A549 (cell line): ENCODE results near the gene PGLYRP2. TPM values are rescaled to one million over a fixed set of nuclear protein-coding genes. Genes with fewer than 3 reads are reported as not detected.

Source experiments
- ATAC-seq, 2 experiments: fragments of 200-7000 bp in 1 of 2; fragments of >200 bp in 1 of 2; cut with Nextera tagmentation in 1 of 2; cut with Tn5 transposase in 1 of 2; 3 replicates each; pipeline versions ENCODE4 v1.8.0 to v1.9.1; 2018 to 2020; ENCODE audit warnings: mild to moderate bottlenecking in 1 of 2, moderate library complexity in 1 of 2
- CTCF ChIA-PET: fragments of 300-600 bp; sonication (Branson Sonifier 250); formaldehyde crosslinking; extraction: SDS; loops from one replicate; lab custom pipeline; 2021; ENCODE audit warnings: antibody characterized with exemption, inconsistent platforms; lab: Yijun Ruan, JAX
- POLR2A ChIA-PET: fragments of 350-600 bp; formaldehyde crosslinking; extraction: SDS; loops from one replicate; lab custom pipeline; 2021; ENCODE audit warnings: antibody characterized with exemption, inconsistent platforms; lab: Yijun Ruan, JAX
- DNase-seq, 2 experiments: peaks; one replicate each; pipeline versions ENCODE4 v3.0.0 to v3.0.0-alpha.2; 2011 to 2016; ENCODE audit warnings: low read depth in 1 of 2, low spot score in 1 of 2
- FAIRE-seq: peaks from 2 replicates; lab custom pipeline; 2011; peaks lifted over from hg19 to GRCh38; lab: Jason Lieb, UNC
- H3K27ac ChIP-seq, 2 experiments: fragments of >200 bp; sonication (Bioruptor Twin); formaldehyde crosslinking; 3 replicates each; pipeline ENCODE4 v1.5.1; 2016 to 2017
- H3K4me1 ChIP-seq: fragments of >200 bp; sonication (Bioruptor Twin); formaldehyde crosslinking; 3 replicates; pipeline ENCODE4 v1.6.1; 2016
- H3K4me2 ChIP-seq: fragments of >200 bp; sonication (Bioruptor Twin); formaldehyde crosslinking; 3 replicates; pipeline ENCODE4 v1.6.1; 2016
- H3K4me3 ChIP-seq: fragments of >200 bp; sonication (Bioruptor Twin); formaldehyde crosslinking; 3 replicates; pipeline ENCODE4 v1.5.1; 2016
- H3K9me3 ChIP-seq: fragments of >200 bp; sonication (Bioruptor Twin); formaldehyde crosslinking; 3 replicates; pipeline ENCODE4 v1.6.1; 2016
- ATOH8 ChIP-seq: fragments of 250-450 bp; sonication (Bioruptor Pico); IDR thresholded peaks from 2 replicates; pipeline ENCODE4 v1.5.0; 2020; ENCODE audit warnings: low read depth, mild to moderate bottlenecking, moderate library complexity
- CBX2 ChIP-seq: fragments of 200-600 bp; sonication (generic); IDR thresholded peaks from 2 replicates; pipeline ENCODE4 v1.6.1; 2016; ENCODE audit warnings: low read depth, mild to moderate bottlenecking, borderline replicate concordance
- CBX8 ChIP-seq: fragments of 200-600 bp; sonication (generic); IDR thresholded peaks from 2 replicates; pipeline ENCODE4 v1.6.1; 2016
- E2F6 ChIP-seq: IDR thresholded peaks from 2 replicates; pipeline ENCODE4 v1.6.1; 2012; ENCODE audit warnings: low read depth, borderline replicate concordance
- EHF ChIP-seq: fragments of 250-450 bp; sonication (Bioruptor Pico); IDR thresholded peaks from 2 replicates; pipeline ENCODE4 v1.5.0; 2020; ENCODE audit warnings: mild to moderate bottlenecking
- EHMT2 ChIP-seq: fragments of 200-600 bp; sonication (generic); IDR thresholded peaks from 2 replicates; pipeline ENCODE4 v1.6.1; 2016; ENCODE audit warnings: antibody characterized with exemption, low read depth, mild to moderate bottlenecking, moderate library complexity
- ELK1 ChIP-seq: fragments of 150-350 bp; IDR thresholded peaks from 2 replicates; pipeline ENCODE4 v1.6.1; 2014; ENCODE audit warnings: low read depth, mild to moderate bottlenecking, low read length
- HDAC2 ChIP-seq: fragments of 200-600 bp; sonication (generic); IDR thresholded peaks from 2 replicates; pipeline ENCODE4 v1.6.1; 2016
- HOXB13 ChIP-seq: fragments of 250-450 bp; sonication (Bioruptor Pico); IDR thresholded peaks from 2 replicates; pipeline ENCODE4 v1.5.0; 2020; ENCODE audit warnings: low read depth, mild to moderate bottlenecking, moderate library complexity
- HOXB5 ChIP-seq: fragments of 250-450 bp; sonication (Bioruptor Pico); IDR thresholded peaks from 2 replicates; pipeline ENCODE4 v1.5.0; 2020; ENCODE audit warnings: mild to moderate bottlenecking, moderate library complexity
- JUN ChIP-seq, 2 experiments: fragments of >200 bp; sonication (Bioruptor Twin); formaldehyde crosslinking; IDR thresholded peaks; 2 replicates in 1 of 2; 3 replicates in 1 of 2; pipeline ENCODE4 v1.6.1; 2016 to 2017
- JUNB ChIP-seq: fragments of >200 bp; sonication (Bioruptor Twin); formaldehyde crosslinking; IDR thresholded peaks from 2 replicates; pipeline ENCODE4 v1.6.1; 2016
- KDM5A ChIP-seq: fragments of 200-600 bp; sonication (generic); IDR thresholded peaks from 2 replicates; pipeline ENCODE4 v1.6.1; 2016; ENCODE audit warnings: antibody characterized with exemption, mild to moderate bottlenecking
- MAZ ChIP-seq: fragments of 150-350 bp; IDR thresholded peaks from 2 replicates; pipeline ENCODE4 v1.6.1; 2014; ENCODE audit warnings: antibody characterized with exemption, low read depth, low read length, borderline replicate concordance
- PHF8 ChIP-seq: fragments of 200-600 bp; sonication (generic); IDR thresholded peaks from 2 replicates; pipeline ENCODE4 v1.6.1; 2016; ENCODE audit warnings: low read depth, mild to moderate bottlenecking, antibody characterized with exemption, moderate library complexity, borderline replicate concordance
- POLR2AphosphoS2 ChIP-seq: conservative IDR thresholded peaks from 2 replicates; pipeline ENCODE4 v1.6.1; 2012; ENCODE audit warnings: low read length, improper control_type of control experiment, inconsistent platforms
- RARB ChIP-seq: fragments of 250-450 bp; sonication (Bioruptor Pico); IDR thresholded peaks from 2 replicates; pipeline ENCODE4 v1.8.0; 2021; ENCODE audit warnings: mild to moderate bottlenecking, moderate library complexity
- RCOR1 ChIP-seq: fragments of 150-350 bp; IDR thresholded peaks from 2 replicates; pipeline ENCODE4 v1.6.1; 2014; ENCODE audit warnings: antibody characterized with exemption, low read length, low read depth
- REST ChIP-seq: fragments of 200-600 bp; sonication (generic); IDR thresholded peaks from 2 replicates; pipeline ENCODE4 v1.6.1; 2016; ENCODE audit warnings: antibody characterized with exemption, mild to moderate bottlenecking, moderate library complexity
- USF2 ChIP-seq: fragments of 450-650 bp; IDR thresholded peaks from 2 replicates; pipeline ENCODE4 v1.6.1; 2014; ENCODE audit warnings: antibody characterized with exemption
- ZC3H11A ChIP-seq: fragments of 450-650 bp; IDR thresholded peaks from 2 replicates; pipeline ENCODE4 v1.6.1; 2014; ENCODE audit warnings: antibody characterized with exemption, mild to moderate bottlenecking
- ZSCAN20 ChIP-seq: fragments of 250-450 bp; sonication (Bioruptor Pico); IDR thresholded peaks from 2 replicates; pipeline ENCODE4 v1.8.0; 2022; ENCODE audit warnings: mild to moderate bottlenecking, moderate library complexity
- WGBS: methylation state at CpG from one replicate; pipeline ENCODE4 v1.1.6; 2017; ENCODE audit errors: missing lambda C conversion rate; 5-methylcytosine and 5-hydroxymethylcytosine counted together
- polyA plus RNA-seq, 4 experiments: library from polyadenylated mRNA; depleted of rRNA in 3 of 4; stranded (reverse); fragments of >200 nt; fragmentation: RNase III in 1 of 4; extraction: RNeasy Plus Mini Kit Qiagen cat#74134 plus additional on column Dnase treatment in 1 of 4; gene quantifications; 2 replicates in 3 of 4; 3 replicates in 1 of 4; pipeline ENCODE4 v1.2.3, GENCODE V29; 2011 to 2017

PGLYRP2 gene
- polyA plus RNA-seq, 2 of the 4 experiments (the other 2 are of a cell fraction) = not detected

- Histone ChIP-seq H3K4me1 (0 out of 3 replicates have a peak, but pooled peaks cover 8% of the 10 kb centered on the region), H3K27ac (no peak overlapping the region), H3K4me2 (peak overlapping the region; percentile 37; the same call in 1 of the 3 replicates), H3K4me3 (no peak overlapping the region), H3K9me3 (no peaks in the 10 kb centered on the region)
- DNase-seq (peak; percentile 71 to 86), FAIRE-seq (no peak), ATAC-seq (peak; percentile 8 to 72; a peak in 3 of 6 replicates)
- 12% methylated on average over 5 of the region's 37 CpGs for WGBS
- TF ChIP-seq RCOR1 = no peak
- TF ChIP-seq HOXB5 = peak; percentile 94
- CTCF ChIA-PET = interaction anchor here (1.6 kb wide), 2 partner anchors 103 to 150 kb away, joined by 3 to 5 read pairs; no protein-coding TSS in a partner anchor
- POLR2A ChIA-PET = interaction anchor here (0.7 kb wide), 1 partner anchor 497 kb away, joined by 4 read pairs; no protein-coding TSS in a partner anchor
These were observed 26.9 kb downstream of the PGLYRP2 start for GRCh38 chr19:15452111-15453047.

GRCh38 chr19:15450528-15450890, 28.8 kb downstream of the PGLYRP2 start:
- TF ChIP-seq CBX2 (no peak), EHMT2 (0 out of 2 replicates have a peak, but pooled peaks have one; percentile 8)
- no peak for ATAC-seq
- WGBS = 88% methylated on average over 1 of the region's 1 CpG
- no peak overlapping the region for H3K4me2 ChIP-seq
- H3K4me3 ChIP-seq = no peak overlapping the region
- H3K9me3 ChIP-seq = no peaks in the 10 kb centered on the region
- H3K4me1 ChIP-seq = 0 out of 3 replicates have a peak, but pooled peaks cover 8% of the 10 kb centered on the region
- H3K27ac ChIP-seq = peak overlapping the region in 1 of 2 experiments; percentile 97; a peak in 3 of 6 replicates
- CTCF ChIA-PET = interaction anchor here (0.7 kb wide), 1 partner anchor 31 kb away, joined by 3 read pairs; no protein-coding TSS in a partner anchor
- no peak for FAIRE-seq
- POLR2A ChIA-PET = no interaction called here
- no peak for DNase-seq

- Histone ChIP-seq H3K4me1 (0 out of 3 replicates have a peak, but pooled peaks cover 8% of the 10 kb centered on the region), H3K4me2 (peak within 1 kb of the TSS; percentile 98), H3K9me3 (no peaks in the 10 kb centered on the region), H3K4me3 (peak within 1 kb of the TSS; percentile 86), H3K27ac (peak within 1 kb of the TSS; percentile 97)
- POLR2A ChIA-PET = no interaction called here
- CTCF ChIA-PET = interaction anchor here (0.7 kb wide), 1 partner anchor 30 kb away, joined by 3 read pairs; no protein-coding TSS in a partner anchor
- 10% methylated on average over 2 of the region's 77 CpGs for WGBS
- ATAC-seq = peak; percentile 41 to 52
- DNase-seq = peak; percentile 66 to 79
- no peak for FAIRE-seq
- TF ChIP-seq REST (no peak), EHMT2 (0 out of 2 replicates have a peak, but pooled peaks have one; percentile 20), E2F6 (no peak), JUNB (no peak), RARB (CRISPR knock-in tag) (no peak), ZSCAN20 (no peak), PHF8 (no peak), MAZ (0 out of 2 replicates have a peak, but pooled peaks have one; percentile 30), KDM5A (no peak), HOXB13 (CRISPR knock-in tag) (no peak), CBX8 (no peak), HDAC2 (no peak), ATOH8 (CRISPR knock-in tag) (no peak), EHF (CRISPR knock-in tag) (no peak), USF2 (no peak), ZC3H11A (no peak), ELK1 (no peak), POLR2AphosphoS2 (no peak), JUN (IDR thresholded peaks at IDR 0.05) (peak in 1 of 2 experiments; percentile 75; a peak in 2 of 5 replicates)
These were observed 29.4 kb downstream of the PGLYRP2 start, which contains the start of gene WIZ for GRCh38 chr19:15449620-15450527. TSS of gene WIZ (minus strand) at chr19:15449956. CDS start at chr19:15448307, 1,649 bp downstream.
